Subcutaneous adipose tissue (tissue), 4 donors: ENCODE measurements around the gene CCDC88B. TPM values are rescaled to one million over a fixed set of nuclear protein-coding genes. Genes with fewer than 3 reads are reported as not detected.

Experiments
- CTCF ChIP-seq: fragments of 450-650 bp; IDR thresholded peaks from one replicate; pipeline ENCODE4 v1.5.1; 2016; ENCODE audit warnings: low read depth, mild to moderate bottlenecking, control low read depth, antibody characterized with exemption, moderate library complexity
- total RNA-seq, 4 donors: library from RNA; depleted of rRNA; stranded (reverse); fragments of >200 nt; gene quantifications; one replicate each; pipeline ENCODE4 v1.1.0, GENCODE V29; 2016

Gene CCDC88B
- total RNA-seq, 4 donors from 2014 or later = 7.0 to 18.2 (median 11.2) TPM

GRCh38 chr11:64358536-64358906 is 18.5 kb downstream of the CCDC88B start:
- no peak for TF ChIP-seq CTCF

- TF ChIP-seq CTCF = no peak
These were observed 19.1 kb downstream of the CCDC88B start, which contains the start of gene RPS6KA4 for GRCh38 chr11:64358907-64359711. Gene RPS6KA4 (plus strand): TSS chr11:64359162. CDS start chr11:64359236, 74 bp downstream.

GRCh38 chr11:64359712-64360445 is 19.9 kb downstream of the CCDC88B start:
- TF ChIP-seq CTCF = no peak

- TF ChIP-seq CTCF = no peak
These were observed 20.5 kb downstream of the CCDC88B start for GRCh38 chr11:64360448-64360921.

- no peak for TF ChIP-seq CTCF
These were observed 21.7 kb downstream of the CCDC88B start for GRCh38 chr11:64361659-64362058.

- no peak for TF ChIP-seq CTCF
These were observed 22.3 kb downstream of the CCDC88B start for GRCh38 chr11:64362339-64362738.

- TF ChIP-seq CTCF = no peak
These were observed 24.4 kb downstream of the CCDC88B start for GRCh38 chr11:64364435-64364834.
